GM23338 (cell line): ENCODE measurements around the gene OXCT2. TPM values are rescaled to one million over a fixed set of nuclear protein-coding genes. Genes with fewer than 3 reads are reported as not detected.
"Not testable (repeated sequence)": the region's sequence is repeated elsewhere in the genome, so short reads cannot be mapped to it uniquely, and the experiment has no call there.

Source experiments
- ATAC-seq: fragments of 200-7000 bp; cut with Tn5 transposase; 3 replicates; pipeline ENCODE4 v1.9.1; 2020
- DNase-seq: peaks from one replicate; pipeline ENCODE4 v3.0.0-alpha.2; 2015; ENCODE audit warnings: low spot score
- H2AFZ ChIP-seq: fragments of 200-600 bp; sonication (generic); 2 replicates; pipeline ENCODE4 v1.8.0; 2016; ENCODE audit warnings: antibody characterized with exemption, mild to moderate bottlenecking, moderate library complexity
- H3F3A ChIP-seq: fragments of 200-600 bp; sonication (generic); replicated peaks from 2 replicates; pipeline ENCODE4 v1.8.0; 2017; ENCODE audit warnings: antibody characterized with exemption, mixed run types, low read depth
- H3K27ac ChIP-seq: fragments of 200-600 bp; sonication (generic); 2 replicates; pipeline ENCODE4 v1.6.1; 2016; ENCODE audit warnings: low read depth
- H3K27me3 ChIP-seq: fragments of 200-600 bp; sonication (generic); 2 replicates; pipeline ENCODE4 v1.8.0; 2016; ENCODE audit warnings: mild to moderate bottlenecking, mixed run types, moderate library complexity; ENCODE audit not compliant: insufficient read depth
- H3K36me3 ChIP-seq: fragments of 200-600 bp; sonication (generic); 2 replicates; pipeline ENCODE4 v1.8.0; 2016; ENCODE audit warnings: mild to moderate bottlenecking; ENCODE audit not compliant: insufficient read depth
- H3K4me1 ChIP-seq: fragments of 200-600 bp; sonication (generic); 2 replicates; pipeline ENCODE4 v1.8.0; 2016; ENCODE audit warnings: mild to moderate bottlenecking, moderate library complexity; ENCODE audit not compliant: insufficient read depth
- H3K4me2 ChIP-seq: fragments of 200-600 bp; sonication (generic); 2 replicates; pipeline ENCODE4 v1.7.1; 2017; ENCODE audit warnings: mixed run types
- H3K4me3 ChIP-seq: fragments of 200-600 bp; sonication (generic); 2 replicates; pipeline ENCODE4 v1.6.1; 2016; ENCODE audit warnings: mixed run types
- H3K79me2 ChIP-seq: fragments of 200-600 bp; sonication (generic); replicated peaks from 2 replicates; pipeline ENCODE4 v1.8.0; 2017; ENCODE audit warnings: mild to moderate bottlenecking; ENCODE audit not compliant: insufficient read depth
- H3K9me2 ChIP-seq: fragments of 200-600 bp; sonication (generic); 2 replicates; pipeline ENCODE4 v1.8.0; 2017; ENCODE audit not compliant: insufficient read depth
- H4K20me1 ChIP-seq: fragments of 200-600 bp; sonication (generic); replicated peaks from 2 replicates; pipeline ENCODE4 v1.8.0; 2017; ENCODE audit warnings: mild to moderate bottlenecking; ENCODE audit not compliant: insufficient read depth
- H3K27ac Mint-ChIP-seq: 2 replicates; pipeline ENCODE4 v1.8.0; 2020; ENCODE audit warnings: inconsistent platforms, mild to moderate bottlenecking, moderate library complexity, mixed read lengths
- H3K27me3 Mint-ChIP-seq: 3 replicates; pipeline ENCODE4 v1.8.0; 2022; ENCODE audit warnings: low read depth, mild to moderate bottlenecking, moderate library complexity, mixed read lengths, inconsistent platforms; ENCODE audit not compliant: insufficient read depth, poor library complexity
- H3K36me3 Mint-ChIP-seq: 3 replicates; pipeline ENCODE4 v1.8.0; 2021; ENCODE audit warnings: low read depth, mild to moderate bottlenecking, inconsistent platforms, moderate library complexity, mixed read lengths
- H3K4me1 Mint-ChIP-seq: 3 replicates; pipeline ENCODE4 v1.8.0; 2020; ENCODE audit warnings: mild to moderate bottlenecking, inconsistent platforms, mixed read lengths
- H3K4me3 Mint-ChIP-seq: 3 replicates; pipeline ENCODE4 v1.8.0; 2021; ENCODE audit warnings: moderate library complexity, mild to moderate bottlenecking, inconsistent platforms, mixed read lengths
- H3K9me3 Mint-ChIP-seq: 3 replicates; pipeline ENCODE4 v1.8.0; 2020; ENCODE audit warnings: moderate library complexity, mild to moderate bottlenecking, inconsistent platforms, mixed read lengths
- CTCF ChIP-seq, 2 experiments: fragments of 200-600 bp in 1 of 2; sonication (generic) in 1 of 2; conservative IDR thresholded peaks; 2 replicates each; pipeline versions ENCODE4 v1.5.1 to v1.6.1; 2016 to 2017; ENCODE audit warnings: antibody characterized with exemption in 2 of 2, low read depth in 2 of 2, mild to moderate bottlenecking in 2 of 2, moderate library complexity in 1 of 2
- POLR2AphosphoS5 ChIP-seq: IDR thresholded peaks from 2 replicates; pipeline ENCODE4 v1.6.1; 2016; ENCODE audit warnings: antibody characterized with exemption, low read depth
- STAT1 ChIP-seq: IDR thresholded peaks from one replicate; pipeline ENCODE4 v1.6.1; 2016; ENCODE audit warnings: antibody characterized with exemption; ENCODE audit not compliant: unreplicated experiment
- ZNF462 ChIP-seq: fragments of 250-450 bp; sonication (Bioruptor Pico); IDR thresholded peaks from 2 replicates; pipeline ENCODE4 v1.5.0; 2020; ENCODE audit warnings: mild to moderate bottlenecking, moderate library complexity
- polyA plus RNA-seq: library from polyadenylated mRNA; unstranded; fragments of >200 nt; fragmentation: Nextera tagmentation; extraction: Ambion mirVana; gene quantifications from 2 replicates; pipeline ENCODE4 v1.2.1, GENCODE V29; 2016
- total RNA-seq: library from RNA; depleted of rRNA; stranded (reverse); fragments of >200 nt; shearing (Covaris generic); gene quantifications from 2 replicates; pipeline ENCODE4 v1.2.3, GENCODE V29; 2014

Gene OXCT2
- total and polyA plus RNA-seq, 2 experiments from 2014 or later: 1.4 to 2.8 TPM

GRCh38 chr1:39799770-39800470, 28.8 kb upstream of the OXCT2 start (continued):
- TF ChIP-seq ZNF462 (CRISPR knock-in tag) (no peak), STAT1 (no peak), POLR2AphosphoS5 (no peak)

GRCh38 chr1:39798859-39799769, 28.0 kb upstream of the OXCT2 start:
- H3K9me3 Mint-ChIP-seq, H3F3A ChIP-seq, H3K27ac ChIP-seq, H3K27me3 ChIP-seq, H3K27ac Mint-ChIP-seq, H4K20me1 ChIP-seq, H3K36me3 ChIP-seq, H3K4me3 Mint-ChIP-seq, H3K4me3 ChIP-seq, H3K27me3 Mint-ChIP-seq, H3K36me3 Mint-ChIP-seq, H3K9me2 ChIP-seq, H3K79me2 ChIP-seq: not testable (repeated sequence)
- ATAC-seq (peak; percentile 90), DNase-seq (peak; percentile 89)
- Histone ChIP-seq H3K4me1 (peaks cover 12% of the 10 kb centered on the region), H2AFZ (peak overlapping the region; percentile 95), H3K4me2 (0 out of 2 replicates have a peak overlapping the region, but pooled peaks have one; percentile 10)
- peaks cover 11% of the 10 kb centered on the region for H3K4me1 Mint-ChIP-seq
- TF ChIP-seq CTCF (conservative IDR thresholded peaks at IDR 0.05; ENCODE audit: low read depth in 2 of 2): peak in 1 of 2 experiments; percentile 66; a peak in 2 of 4 replicates
